NCI-H510A (cell line): ENCODE data around the gene SOHLH2.

Experiments used
- DNase-seq: peaks from one replicate; lab custom pipeline; 2025; lab: John Stamatoyannopoulos, UW

The SOHLH2 gene

DNA sequence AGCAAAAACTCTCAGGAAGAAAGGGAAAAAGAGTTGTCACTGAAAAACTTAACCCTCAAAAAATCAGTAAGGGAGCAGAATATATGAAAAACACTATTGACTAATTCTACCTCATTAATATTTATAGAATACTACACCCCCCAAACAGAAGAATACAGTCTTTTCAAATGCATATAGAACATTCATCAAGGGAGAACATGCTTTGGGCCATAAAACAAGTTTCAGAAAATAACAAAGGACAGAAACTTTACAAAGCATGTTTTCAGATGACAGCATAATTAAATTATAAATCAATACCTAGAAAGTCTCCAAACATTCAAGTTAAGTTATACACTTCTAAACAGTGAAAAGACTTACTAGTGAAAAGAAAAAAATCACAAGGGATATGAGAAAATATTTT is 30.5 kb downstream of the SOHLH2 start:
- DNase-seq: no peak

DNA sequence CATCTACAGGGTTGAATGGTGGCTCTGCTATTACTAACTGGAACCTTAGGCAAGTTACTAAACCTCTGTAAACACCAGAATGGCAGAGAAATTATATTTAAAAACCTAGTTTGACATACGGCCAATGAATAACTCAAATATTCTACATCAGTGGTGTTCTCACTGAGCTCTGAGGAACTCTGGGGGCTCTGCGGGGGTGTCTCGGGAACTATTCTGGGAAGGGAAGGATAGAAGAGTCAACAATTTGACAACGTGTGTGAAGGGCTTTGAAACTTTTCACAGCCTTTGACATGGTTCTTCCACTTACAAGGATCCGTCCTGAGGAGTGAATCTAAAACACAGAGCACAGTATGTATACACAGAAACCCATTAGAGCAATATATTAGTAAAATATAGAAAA is 38.7 kb downstream of the SOHLH2 start:
- no peak for DNase-seq

DNA sequence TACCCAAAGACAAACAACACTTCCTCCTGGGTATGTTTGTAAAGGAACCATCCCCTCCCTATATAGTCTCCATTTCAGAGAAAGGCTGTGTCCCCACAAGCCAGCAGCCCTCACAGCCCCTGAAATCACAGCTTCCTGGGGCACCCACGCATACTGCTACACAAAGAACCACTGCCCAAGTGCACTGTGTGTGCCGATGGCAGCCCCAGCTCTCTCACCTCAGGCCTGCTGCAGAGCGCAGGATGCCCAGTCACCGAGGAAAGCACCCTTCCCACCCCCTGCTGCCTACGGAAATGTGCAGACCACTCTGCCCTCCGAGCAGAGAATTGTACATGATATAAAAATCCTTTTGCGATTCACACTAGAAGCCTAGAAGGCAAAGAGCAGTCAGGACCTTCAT is 39.4 kb downstream of the SOHLH2 start:
- DNase-seq: no peak

DNA sequence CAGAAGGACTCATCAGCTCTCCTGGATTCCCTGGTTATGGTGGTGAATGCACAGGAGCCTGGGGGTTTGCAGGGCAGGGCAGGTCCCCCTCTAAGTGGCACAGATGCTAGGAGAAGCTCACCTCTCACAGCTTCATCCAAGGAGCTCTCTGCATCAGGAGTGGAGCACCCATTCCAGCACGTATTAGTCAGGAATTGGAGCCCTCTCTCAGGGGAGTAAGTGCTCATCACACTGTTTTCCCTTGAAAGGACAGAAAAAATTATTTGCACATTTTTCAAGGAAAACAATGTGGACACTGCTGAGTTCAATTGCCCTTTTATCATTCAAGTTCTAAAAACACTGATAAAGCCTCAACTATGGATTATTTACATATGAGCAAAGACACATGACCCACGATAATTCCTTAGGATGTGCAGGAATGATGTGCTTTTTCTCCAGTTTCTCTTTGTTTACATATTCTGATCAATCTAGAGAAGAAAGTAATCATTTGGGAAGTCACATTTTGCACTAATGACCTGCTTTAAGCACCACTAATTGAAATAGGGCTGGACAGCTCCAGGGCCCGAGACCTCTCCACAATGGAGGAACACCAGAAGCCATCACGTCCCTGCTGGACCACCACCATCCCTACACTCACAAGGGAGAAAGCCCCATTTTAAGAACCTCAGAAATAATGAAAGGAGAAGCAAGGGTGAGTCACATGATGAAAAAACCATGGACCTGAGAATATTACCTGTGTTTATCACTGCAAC is 40.6 kb downstream of the SOHLH2 start:
- DNase-seq: no peak

DNA sequence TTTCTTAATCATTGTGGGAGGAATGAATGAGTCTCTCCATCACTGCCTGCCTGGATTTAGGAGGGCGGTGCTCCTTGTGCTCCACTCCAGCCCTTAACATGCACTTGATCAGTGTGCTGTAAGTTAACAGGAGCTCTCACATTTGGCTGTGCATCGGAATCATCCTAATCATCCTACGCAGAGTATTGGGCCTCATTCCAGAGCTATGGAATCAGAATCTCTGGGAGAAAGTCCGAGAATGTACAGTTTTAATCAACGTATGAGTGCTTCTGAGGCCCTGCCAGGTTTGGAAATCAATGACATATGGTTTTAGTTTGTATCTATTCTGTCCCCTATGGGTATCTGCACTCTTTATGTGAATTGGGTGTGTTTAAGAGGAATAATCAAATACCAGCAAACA is 48.3 kb downstream of the SOHLH2 start:
- DNase-seq: no peak

DNA sequence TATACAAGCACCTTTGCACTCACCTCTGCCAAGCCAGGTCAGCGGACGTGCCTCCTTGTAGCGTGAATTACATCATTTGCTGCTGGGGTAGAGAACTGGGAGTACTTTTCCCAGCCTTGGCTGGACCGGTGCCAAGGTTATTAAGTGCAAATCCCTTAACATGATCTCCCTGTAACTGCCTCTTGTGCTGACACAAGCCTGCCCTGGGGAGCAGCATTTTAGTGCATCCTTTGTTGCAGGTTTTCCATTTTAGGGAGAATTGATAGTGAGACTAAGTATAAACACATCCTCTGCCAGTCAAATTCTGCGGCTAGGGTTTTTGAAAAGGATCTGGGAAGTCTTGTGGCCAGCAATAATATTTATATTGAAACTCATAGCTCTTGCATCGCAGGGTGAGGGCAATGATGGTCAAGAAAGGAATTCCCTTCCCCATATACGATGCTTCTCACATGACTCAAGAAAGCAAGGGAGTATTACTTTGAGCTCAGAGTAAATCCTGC is 50.5 kb downstream of the SOHLH2 start:
- DNase-seq: peak; percentile 70

DNA sequence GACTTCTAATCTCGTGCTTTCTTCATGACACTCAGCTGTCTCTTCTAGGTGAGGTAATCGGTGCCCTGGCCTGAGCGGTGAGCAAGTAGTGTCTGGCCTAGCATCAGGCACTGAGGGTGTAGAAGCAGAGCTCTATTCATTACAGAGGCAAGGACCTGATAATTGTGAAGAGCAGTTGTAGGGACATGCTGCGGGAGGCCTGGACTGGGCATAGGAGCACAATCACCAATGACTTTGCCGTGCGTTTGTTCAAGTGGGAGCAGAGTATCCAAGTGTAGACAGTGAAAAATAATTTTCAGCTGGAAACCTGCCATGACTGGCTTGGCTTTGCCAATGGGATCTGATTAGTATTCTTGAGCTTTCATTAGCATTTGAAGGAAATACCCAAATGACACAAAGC is 51.1 kb downstream of the SOHLH2 start:
- DNase-seq: no peak

DNA sequence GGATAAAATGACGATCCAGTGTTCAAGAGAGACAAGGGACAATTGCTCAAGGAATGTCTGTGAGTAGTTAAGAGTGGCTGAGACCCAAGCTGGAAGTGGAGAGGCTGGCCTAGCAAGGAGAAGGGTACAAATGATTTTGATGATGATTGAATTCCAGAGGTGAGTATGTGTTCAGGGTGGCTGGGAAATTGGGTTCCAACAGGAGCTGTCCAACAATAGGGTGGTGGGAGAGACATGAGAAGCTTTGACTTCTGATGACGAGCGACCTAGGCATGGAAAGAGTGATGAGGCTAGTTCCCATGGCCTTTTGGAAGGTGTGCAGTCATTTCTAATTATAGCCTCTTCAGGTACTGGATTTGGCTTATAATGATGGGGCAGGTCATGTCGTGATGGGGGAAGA is 54.1 kb downstream of the SOHLH2 start:
- no peak for DNase-seq

DNA sequence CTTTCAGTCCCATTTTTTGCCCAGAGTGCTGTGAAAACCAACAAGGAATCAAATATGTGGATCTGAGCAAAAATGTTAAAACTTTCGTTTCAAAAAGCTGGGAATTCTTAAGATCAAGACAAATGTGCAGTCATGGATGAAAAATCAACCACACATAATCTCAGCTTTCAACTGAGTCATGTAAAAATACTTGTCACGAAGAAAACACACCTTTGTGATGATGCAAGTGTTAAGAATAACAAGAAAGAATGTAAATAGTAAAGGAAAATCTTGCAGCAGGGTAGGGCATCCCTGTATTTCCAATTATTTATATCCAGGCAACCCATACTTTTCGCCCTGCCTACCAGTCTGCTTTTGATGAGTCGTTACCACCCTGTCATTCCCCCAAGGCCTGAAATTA is 55.7 kb downstream of the SOHLH2 start:
- no peak for DNase-seq

DNA sequence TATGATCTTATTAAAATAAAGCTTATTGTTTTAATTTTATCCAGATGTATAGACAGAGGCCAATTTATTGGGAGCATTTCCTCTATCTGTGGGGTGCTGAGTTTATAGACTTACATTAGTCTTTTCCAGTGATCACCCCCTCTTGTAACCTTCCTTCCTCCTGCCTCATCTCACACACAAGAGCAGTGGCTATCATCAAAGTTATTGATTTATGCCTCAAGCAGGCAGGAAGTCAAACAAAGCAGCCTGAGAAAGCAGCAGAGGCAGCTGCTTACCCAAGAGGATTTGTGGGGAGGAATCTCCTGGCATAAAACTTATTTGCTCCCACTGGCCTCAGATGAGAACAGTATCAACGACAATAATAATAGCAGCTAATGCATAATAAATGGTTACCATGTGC is 56.9 kb downstream of the SOHLH2 start:
- peak; percentile 13 for DNase-seq

DNA sequence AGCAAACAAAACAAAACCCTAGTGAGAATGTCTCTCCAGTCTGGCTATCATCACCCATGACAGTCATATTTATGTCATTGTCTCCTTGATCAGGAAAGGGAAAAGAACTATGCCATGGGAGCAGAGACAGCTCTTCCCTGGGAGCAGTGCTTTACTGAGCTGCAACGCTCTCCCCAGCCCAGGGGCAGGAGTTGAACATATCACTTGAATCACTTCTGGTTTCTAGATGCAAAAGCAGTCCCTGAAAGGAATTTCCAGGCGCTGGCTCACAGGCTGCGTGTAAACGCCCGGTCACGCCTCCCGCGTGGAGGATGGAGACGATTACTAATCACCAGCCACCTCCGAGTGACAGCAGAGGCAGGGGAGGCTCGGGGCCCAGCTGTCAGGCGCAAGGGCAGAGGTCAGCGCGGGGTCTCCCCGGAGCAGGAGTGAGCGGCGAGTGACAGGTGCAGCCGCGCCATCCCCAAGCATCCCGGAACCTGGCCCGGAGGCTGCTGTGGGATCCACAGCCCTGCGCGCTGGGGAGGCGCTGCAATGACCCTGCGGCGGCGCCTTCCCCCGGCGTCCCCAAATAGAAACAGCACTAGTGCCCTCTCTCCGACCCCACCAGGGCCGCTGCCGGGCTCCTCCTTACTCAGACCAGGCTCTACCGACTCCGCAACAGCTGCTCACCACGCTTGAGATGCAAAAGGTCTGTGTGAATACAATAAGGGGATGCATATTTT is 59.6 kb downstream of the SOHLH2 start:
- no peak for DNase-seq

DNA sequence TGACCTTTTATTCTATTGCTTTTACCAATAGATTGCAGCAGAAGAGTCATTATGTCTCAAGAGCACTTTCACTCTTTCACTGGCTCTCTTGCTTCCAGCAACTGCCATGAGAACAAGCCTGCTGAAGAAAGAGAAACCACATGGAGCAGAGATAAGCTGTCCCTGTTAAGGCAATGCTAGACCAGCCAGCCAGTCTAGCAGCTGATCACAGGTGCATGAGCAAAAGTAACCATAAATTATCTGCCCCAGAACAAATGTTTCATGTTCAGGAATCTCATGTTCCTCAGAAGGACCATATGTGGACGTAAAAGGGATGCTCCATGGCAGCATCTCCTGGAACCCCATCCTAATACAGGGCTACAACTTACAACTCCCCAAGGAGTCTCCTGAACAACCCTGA is 62.8 kb downstream of the SOHLH2 start:
- DNase-seq: no peak

DNA sequence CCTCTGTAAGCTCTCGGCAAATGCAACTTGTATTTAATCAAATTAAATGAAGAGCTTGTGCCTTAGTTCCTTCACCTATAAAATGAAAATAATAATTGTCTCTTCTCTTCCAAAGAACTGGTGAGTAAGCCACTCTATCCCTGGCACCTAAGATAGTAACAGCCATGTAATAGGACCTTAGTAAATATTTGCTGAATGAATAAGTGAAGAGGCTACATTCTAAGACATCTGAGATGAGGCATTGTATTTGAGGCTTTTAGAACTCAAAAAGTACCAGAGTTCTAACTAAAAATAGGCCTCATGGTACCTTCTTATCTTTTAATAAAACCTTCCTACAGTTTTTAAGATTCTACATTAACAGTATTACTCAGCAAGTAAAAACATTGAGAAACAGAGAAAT is 65.9 kb downstream of the SOHLH2 start:
- no peak for DNase-seq

DNA sequence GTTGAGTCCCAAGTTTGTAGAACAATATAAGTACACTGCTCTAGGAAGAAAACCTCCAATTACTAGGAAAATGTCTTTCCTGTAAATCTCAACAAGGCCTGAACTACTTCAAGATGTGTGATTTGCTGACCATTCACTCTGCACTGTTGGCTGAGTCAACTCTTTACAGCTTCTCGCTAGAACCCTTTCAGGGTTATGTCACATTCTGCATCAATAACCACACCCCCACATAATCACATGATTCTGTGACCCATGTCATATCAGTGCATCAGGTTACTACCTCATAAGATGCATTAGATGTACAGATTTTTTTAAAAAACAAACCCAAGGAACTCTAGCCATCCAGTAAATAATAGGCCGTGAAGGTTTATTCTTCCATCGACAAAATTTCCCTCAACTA is 67.0 kb downstream of the SOHLH2 start:
- no peak for DNase-seq

DNA sequence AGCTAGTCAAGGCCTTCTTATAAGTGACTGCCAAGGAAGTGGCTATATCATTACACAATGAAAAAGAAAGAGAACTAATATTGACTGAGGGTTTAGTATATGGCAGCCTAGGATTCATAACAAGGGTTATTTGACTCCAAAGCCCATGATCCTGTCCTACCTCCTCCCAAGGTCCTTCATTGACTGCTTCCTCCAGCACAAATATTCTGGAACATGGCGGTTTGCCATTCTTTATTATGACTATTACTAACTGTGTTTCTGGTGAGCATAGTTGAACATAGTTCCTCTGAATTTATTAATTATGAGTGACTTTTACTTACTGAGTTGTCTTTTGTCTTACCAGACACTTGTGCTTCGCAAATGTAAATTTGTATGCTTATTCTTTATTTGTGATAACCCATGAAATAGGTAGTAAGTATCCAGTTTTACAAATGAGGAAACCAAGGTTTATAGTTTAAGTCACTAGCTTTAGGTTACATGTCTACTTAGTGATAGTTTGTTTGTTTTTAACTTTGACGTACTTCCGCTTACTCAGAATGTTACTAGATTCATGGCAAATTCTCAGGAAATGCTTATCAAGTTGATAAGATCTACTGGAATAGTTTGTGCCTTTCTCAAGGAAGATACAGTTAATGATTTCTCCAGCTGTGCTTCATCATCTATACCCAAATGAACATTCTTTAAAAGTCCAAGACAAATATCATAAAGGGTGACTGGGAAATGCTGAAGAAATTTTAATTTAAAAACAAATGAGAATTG is 67.7 kb downstream of the SOHLH2 start:
- DNase-seq: no peak

DNA sequence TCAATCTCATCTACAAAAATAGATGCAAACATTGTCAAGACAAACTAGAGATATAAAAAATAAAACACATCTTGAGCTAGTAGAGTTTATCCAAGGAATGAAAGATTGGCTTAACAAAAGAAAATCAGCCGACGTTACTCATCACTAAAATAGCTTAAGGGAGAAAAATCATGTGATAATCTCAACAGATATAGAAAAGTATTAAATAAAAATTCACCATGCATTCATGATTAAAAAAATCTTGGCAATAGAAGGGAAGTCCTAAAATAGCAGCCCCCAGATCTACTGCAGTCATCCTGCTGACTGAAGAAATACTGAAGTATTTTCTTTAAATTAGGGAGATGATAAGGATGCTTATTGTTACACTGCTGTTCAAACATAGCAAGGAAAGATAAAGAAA is 70.6 kb downstream of the SOHLH2 start:
- no peak for DNase-seq

DNA sequence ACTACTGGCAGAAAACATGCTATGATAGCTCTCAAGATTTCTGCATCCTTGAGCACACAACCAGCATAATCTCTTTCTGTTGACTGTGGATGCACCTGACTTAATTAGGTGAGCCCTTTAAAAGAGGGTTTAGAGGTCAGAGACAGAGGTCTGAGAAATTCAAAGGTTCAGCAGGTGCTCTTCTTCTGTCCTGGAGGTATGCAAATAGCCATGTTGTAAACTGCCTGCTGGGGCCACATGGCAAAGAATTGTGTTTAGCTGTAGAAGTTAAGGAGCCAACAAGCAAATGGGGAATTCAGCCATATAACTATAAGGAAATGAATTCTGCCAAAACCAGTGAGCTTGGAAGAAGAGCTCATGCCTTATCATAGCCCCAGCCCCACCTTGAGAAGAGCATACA is 71.6 kb downstream of the SOHLH2 start:
- DNase-seq: no peak

DNA sequence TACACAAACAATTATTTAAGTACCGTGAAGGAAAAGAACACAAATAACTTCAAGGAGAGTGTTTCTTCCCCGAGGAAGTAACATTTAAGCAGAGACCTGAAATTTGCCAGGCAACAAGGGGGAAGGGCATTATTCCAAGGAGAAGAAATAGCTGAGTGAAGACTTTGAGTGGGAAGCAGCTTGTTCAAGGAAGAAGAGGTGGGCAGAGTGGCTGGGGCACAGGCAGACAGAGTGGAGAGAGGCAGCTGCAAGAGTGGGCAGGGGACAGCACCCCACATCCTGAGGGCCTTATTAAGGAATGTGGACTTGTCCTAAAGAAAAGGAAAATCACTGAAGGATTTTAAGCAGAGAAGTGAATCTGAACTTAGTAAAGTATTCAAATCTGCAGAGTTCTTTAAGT is 78.5 kb downstream of the SOHLH2 start:
- DNase-seq: no peak

DNA sequence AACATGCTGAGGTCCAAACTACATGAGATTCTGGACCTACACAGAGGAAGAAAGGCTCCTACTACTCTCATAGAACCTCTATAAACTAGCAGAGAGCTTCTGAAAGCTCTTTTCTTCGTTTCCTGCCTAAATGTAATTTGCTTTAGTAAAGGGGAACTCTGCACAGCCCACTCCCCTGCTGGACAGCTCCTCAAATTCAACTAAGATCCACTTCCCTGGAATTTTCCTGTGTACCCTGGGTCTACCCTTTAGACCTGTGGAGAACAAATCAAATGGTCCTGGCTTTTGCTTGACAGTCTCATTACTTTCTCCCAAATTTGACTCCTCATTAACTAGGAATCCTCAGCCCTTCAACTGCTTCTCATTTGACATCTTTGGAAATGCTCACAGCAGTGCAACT is 79.7 kb downstream of the SOHLH2 start:
- no peak for DNase-seq

DNA sequence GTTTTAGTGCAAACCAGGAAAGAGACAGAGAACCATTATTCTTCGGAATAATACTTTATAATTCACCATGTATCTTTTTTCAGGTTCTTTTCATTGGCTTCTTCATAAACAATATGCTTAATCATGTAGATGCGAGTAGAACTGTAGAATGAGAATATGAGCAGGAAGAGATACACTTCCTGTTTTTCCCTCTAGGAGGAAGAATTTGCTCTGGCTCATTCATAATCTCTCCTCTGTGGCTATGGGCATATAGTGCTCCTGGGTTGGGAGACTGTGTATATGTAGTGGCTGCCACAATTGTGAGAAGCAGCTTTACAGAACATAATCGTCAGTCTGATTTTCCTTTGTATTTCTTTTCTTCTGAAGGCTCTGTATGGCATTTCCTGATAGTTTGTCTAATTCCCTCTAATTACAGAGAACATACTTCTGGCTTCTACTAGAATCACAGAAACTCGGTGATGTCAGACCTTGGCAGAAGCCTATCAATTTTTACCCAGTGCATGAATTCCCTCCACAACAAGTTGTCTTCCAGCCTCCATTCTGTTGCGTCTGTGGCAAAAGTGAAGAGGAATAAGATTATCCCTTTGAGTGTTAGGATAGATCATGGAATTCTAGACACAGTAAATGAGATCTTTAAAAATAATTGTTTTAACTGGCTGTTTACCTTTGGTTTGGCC is 80.3 kb downstream of the SOHLH2 start:
- DNase-seq: no peak

DNA sequence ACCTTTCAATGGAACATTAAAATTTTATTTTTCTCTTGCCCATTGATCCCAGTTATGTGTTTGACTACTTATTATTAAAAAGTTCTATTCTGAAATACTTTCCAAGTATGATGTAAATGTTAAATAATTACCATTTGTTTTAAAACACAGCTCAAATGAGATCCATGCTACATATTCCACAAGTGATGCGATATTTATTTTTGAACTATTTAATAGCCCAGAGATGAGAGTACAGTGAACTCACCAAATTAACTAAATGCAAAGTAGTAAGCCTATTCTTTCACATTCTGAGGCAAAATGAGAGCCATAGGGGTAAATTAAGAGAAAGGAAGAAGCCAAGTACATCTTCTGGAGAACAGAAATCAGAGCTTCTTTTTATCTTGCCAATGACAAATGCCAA is 82.0 kb downstream of the SOHLH2 start:
- no peak for DNase-seq

DNA sequence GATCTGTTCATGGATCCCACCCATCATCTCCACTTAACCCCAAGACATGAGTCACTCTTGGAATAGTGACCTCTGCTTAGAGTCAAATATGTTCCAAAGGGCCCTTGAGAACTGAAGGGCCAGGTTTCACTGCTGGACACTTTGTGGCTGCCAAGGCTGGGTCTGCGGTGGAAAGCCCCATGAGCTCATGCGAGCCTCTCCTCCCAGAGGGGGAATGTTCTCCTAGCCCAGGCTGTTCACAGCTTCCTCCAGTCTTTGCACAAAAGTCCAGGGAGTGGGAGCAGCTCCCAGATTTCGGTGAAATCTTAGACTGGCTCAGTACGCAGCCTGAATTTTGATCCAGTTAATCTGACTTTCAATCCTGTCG is 82.4 kb downstream of the SOHLH2 start:
- DNase-seq: no peak
